ENCODE data around the gene SMS. TPM values are rescaled to one million over a fixed set of nuclear protein-coding genes. Genes with fewer than 3 reads are reported as not detected.

The SMS gene
- total RNA-seq, result 120 TPM

DNA sequence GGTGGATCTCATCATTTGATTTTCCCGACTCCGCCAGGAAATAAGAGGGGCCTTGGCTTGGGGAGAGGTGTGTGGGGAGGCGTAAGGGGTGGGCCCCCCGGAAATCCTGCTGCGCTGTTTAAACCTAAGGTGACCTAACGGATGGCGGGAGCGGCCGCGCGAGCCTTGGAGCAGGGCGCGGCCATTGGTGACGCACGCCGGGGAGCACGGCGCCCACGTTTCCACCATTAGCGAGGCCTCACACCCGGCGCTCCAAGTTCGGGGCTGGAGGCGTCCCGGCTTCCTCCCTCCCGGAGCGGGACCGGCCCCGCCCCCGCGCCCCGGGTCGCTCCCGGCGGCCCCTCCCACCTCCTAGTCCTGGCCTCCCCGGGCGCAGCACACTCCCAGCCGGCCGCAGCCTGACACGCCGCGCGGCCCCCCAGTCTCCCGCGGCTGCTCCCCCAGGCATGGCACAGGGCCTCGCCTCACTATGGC is at the start of gene SMS:
Gene SMS (plus strand): TSS at position 354 of the 474 bp plus-strand sequence. CDS start 116 bp downstream, at position 470.

DNA sequence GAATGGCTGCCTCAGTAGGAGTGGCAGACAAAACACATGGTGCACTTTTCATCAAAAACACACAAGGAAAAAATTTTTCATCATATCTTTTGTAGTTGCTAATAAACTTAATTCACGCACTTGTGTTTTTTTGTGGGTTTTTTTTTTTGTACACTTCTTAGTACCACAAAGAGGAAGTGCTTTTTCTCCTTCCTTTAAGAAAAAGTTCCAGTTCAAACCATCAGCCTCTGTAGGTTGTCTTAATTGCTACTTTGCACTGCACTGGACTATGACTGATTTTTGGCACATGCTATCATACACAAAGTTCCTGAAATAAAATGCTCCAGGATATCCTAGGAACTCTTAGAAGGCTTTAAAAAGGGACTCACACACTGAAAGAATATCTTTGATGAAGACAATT is 91.6 kb downstream of the SMS start, which contains the start of gene PHEX:
Gene PHEX (plus strand): TSS at position 242 of the 400 bp plus-strand sequence. CDS start 681 bp downstream, outside the sequence.

Other genes with a start within 250 kb of the SMS start
- gene SMPX, start 182.6 kb upstream of the SMS start, total RNA-seq, result not detected
- gene MBTPS2, start 101.1 kb upstream of the SMS start, total RNA-seq, result 16.3 TPM
- 4.4 TPM for gene YY2, start 84.7 kb upstream of the SMS start, total RNA-seq
- gene PHEX, start 91.6 kb downstream of the SMS start, total RNA-seq, result 3.1 TPM

Data from parietal lobe (tissue), 1 donor.